GM12801 (cell line): ENCODE measurements around the gene SH2D3C.

Experiments used
- CTCF ChIP-seq: IDR thresholded peaks from one replicate; pipeline ENCODE4 v1.5.1; 2011; ENCODE audit warnings: control low read depth; ENCODE audit not compliant: insufficient read length; ENCODE audit errors: extremely low read depth

The SH2D3C gene

DNA sequence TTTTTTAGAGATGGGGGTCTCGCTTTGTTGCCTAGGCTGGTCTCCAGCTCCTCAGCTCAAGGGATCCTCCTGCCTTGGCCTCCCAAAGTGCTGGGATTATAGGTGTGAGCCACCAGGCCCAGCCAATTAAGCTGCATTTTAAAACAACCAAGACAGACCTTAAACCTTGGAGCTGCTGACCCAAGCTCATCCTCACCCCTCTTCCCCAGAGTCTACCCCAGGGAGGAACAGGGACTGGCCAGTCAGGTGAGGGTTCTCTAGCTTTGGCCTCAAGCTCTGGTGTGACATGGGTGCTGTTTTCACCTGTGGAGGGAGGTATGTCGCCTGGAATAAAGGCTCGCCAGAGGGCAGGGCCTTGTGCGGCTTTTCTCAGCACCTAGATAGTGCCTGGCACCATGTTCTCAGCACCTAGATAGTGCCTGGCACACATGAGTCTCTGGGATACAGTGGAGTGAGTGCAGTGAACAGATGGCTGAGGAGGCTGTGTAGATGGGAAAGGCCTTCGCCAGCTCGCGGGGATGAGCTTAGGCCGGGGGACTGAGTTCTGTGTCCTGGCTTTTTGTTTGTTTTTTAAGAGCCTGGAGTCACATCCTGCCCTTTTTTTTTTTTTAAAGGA, 14.7 kb upstream of the SH2D3C start:
- TF ChIP-seq CTCF = no peak

DNA sequence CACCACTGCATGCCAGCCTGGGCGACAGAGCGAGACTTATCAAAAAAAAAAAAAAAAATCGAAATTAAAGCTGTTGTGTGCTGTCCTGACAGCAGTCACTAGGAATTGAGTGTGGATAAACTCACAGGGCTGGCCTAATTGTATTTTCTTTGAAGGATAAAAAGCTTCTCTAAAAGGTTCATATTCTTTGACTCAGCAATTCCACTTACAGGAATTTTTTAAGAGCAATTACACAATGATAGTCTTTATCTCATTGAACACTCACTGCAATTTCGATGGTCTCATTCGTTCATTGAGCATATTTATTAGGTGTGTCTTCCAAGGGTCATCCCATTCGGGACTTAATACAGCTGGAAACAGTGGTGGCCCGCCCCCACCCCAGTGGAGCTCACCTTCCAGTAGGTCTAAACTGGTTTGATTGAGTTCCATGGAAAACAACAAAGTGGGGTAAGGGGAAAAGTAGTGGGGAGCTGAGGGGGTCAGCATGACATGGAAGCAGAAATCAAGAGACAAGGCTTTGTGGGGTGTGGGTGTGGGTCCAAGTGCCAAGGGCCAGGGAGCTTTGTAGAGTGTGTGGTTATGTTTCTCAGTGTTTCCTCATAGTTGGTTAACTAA, 14.1 kb upstream of the SH2D3C start:
- TF ChIP-seq CTCF = no peak

GRCh38 chr9:127791085-127791484, 12.6 kb upstream of the SH2D3C start:
- TF ChIP-seq CTCF = no peak

DNA sequence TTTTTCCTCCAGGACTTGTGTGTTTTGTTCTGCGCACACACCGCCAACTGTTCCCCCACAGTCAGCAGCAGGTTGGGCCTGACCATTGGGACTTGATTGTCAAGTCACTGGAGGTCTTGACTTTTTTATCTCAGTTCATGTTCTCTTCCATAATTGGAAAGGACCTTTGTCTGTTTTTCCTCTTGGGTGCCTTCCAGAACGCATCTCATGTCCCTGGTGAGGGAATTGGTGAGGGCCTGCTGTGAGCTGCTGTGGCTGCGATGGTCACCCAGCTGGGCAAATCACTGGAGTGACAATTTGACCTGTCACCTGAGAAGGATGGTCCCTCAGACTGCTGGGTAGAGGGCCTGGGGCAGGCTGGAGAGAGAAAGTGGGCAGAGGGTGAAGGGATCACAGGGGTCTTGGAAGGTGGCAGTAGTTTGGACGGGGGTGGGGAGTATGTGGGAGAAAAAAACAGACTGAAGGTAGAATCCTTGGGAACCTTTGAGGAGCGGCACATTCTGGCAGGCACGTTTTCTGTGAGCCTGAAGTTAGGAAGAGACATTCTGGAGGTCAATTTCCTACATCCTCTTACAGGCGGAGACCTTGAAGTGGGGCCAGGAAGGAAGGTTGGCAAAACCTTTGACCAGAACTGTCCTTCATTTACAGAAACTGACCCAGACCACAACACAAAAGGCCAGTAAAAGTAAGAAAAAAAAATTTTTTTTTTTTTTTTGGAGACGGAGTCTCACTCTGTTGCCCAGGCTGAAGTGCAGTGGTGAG, 11.8 kb upstream of the SH2D3C start:
- no peak for TF ChIP-seq CTCF

DNA sequence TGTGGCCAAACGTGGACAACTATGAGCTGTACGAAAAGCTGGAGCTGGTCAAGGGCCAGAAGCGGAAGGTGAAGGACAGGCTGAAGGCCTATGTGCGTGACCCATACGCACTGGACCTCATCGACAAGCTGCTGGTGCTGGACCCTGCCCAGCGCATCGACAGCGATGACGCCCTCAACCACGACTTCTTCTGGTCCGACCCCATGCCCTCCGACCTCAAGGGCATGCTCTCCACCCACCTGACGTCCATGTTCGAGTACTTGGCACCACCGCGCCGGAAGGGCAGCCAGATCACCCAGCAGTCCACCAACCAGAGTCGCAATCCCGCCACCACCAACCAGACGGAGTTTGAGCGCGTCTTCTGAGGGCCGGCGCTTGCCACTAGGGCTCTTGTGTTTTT, 10.7 kb upstream of the SH2D3C start:
- no peak for TF ChIP-seq CTCF

DNA sequence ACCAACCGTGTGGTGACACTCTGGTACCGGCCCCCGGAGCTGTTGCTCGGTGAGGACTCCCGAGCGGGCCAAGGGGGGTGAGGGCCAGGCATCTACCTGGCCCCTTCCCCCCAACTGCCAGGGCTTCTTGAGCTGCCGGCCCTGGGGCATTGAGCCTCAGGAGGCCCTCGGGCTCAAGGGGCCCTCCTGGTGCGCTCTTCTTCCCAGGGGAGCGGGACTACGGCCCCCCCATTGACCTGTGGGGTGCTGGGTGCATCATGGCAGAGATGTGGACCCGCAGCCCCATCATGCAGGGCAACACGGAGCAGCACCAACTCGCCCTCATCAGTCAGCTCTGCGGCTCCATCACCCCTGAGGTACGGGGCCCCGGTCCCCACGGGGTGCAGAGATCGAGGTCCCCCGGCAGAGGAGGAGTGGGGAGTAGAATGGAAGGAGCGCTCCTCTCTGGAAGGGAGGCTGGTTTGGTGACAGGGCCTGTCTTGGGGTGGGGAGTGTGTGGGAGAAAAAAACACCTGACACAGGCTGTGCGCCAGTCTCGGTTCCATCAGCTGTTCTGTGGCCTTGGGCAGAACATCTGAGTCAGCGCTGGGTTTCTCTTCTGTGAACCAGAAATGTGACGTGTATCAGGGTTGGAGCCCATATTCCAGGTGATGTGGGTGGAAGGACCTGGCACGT, 10.0 kb upstream of the SH2D3C start:
- no peak for TF ChIP-seq CTCF

GRCh38 chr9:127786773-127787104, 8.3 kb upstream of the SH2D3C start:
- TF ChIP-seq CTCF = no peak
